ENCODE measurements around the gene NMS.

Gene NMS

GRCh38 chr2:100485396-100485795, 15.1 kb downstream of the NMS start:
- DNase-seq, result no peak

DNA sequence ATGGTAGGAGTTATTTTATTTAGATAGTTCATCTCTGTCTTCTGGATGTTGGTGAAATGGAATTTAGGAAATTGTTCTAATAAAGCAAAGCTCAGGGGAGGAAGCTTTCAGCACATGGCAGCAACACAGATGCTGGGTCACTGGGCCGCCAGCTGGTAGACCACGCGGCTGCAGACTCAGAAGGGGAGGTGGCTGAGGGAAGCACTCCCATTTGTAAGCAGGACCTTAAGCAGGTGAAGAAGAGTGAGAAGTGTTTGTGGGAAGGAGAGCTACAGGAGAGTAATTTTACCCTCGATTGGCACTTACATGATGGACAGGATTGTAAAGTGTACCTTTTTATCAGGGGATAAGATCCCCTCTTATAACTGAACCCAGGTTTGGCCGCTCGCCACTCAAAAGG, 24.4 kb downstream of the NMS start:
- DNase-seq, result no peak

GRCh38 chr2:100502782-100503181, 32.5 kb downstream of the NMS start:
- no peak for DNase-seq

DNA sequence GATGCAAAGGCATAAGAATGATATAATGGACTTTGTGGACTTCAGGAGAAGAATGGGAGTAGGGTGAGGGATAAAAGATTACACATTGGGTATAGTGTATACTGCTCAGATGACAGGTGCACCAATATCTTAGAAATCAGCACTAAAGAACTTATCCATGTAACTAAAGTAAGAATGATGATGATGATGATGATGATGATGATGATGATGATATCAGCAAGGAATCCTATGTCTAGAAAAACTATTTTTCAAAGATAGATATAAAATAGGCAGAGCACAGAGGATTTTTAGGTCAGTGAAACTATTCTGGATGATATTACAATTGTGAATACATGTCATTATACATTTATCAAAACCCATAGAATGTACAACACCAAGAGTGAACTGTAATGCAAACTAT, 34.3 kb downstream of the NMS start:
- no peak for DNase-seq

DNA sequence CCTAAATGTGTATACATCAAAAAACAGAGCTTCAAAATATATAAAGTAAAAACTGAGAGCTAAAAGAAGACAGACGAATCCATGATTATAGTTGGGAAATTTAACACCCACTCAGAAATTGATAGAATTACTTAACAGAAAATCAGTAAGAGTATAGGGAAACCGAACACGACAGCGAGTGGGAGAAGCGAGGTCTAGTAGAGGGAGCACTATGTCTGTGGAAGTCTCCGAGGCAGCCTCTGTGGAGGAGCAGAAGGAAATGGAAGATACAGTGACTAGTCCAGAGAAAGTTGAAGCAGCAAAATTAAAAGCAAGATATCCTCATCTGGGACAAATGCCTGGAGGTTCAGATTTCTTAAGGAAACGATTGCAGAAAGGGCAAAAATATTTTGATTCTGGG, 38.8 kb downstream of the NMS start:
- DNase-seq, result no peak

DNA sequence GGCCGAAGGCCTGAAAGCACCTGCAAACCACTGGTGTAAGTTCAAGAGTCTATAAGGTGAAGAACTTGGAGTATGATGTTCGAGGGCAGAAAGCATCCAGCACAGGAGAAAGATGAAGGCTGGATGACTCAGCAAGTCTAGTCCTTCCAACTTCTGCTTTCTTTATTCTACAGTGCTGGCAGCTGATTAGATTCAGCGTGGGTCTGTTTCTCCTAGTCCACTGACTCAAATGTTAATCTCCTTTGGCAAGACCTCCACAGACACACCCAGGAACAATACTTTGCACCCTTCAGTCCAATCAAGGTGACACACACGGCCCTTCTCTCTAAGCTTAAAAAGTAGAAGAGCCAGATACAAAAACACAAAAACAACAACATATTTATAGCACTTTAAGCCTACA, 43.4 kb downstream of the NMS start:
- no peak for DNase-seq

DNA sequence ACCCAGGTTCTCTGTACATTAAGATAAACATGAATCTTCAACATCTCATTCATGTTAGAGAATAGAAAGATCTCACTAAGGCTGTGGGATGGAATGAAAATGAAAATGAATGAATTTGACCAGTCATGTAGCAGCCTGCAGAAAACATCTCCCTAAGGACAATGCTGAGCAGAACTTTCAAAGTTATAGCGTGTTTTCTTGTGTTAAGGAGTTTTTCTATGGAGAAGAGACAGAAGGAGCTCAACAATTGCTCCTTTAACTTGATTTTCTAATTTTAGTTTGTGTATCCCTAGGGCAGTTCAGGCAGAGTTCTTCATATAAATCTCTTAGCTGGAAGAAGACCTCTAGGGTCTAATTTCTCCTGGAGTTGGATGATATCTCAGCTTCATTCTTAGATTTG, 47.3 kb downstream of the NMS start:
- no peak for DNase-seq

DNA sequence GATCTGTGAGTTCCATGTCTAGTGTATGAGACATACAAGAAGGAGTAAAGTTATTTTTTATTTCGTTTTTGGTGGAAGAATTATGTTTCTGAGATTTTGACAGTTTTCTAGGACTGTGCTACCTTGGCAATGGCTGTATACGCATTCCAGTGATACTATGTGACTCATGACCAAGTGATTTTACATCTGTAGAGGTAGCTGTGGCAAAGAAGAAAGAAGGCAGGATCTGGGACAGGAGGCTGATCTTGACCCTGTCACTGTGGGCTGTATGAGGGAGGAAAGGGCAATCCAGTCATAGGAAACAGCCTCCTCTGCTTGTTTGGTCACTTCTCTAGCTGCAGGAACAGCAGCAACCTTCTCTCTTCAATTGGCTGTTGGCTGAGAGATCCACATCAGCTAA, 48.5 kb downstream of the NMS start:
- DNase-seq, result no peak

DNA sequence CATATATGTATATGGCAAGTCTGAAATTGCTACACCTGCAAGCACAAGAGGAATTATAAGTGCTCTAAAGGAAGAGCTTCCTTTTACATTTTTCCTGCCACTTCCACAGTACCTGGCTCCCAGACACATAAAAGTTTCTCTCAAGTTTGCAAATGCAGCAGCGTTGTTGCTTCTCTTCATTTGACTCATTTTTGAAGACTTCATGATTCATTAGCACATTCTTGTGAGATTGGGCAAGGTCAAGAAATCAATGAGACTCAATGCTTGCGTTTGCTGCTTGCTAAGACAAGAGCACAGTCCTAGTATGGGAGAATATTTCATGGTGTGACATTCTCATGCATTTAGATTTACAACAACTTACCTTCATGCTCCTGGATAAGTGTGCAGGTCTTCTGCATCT, 49.9 kb downstream of the NMS start:
- DNase-seq, result no peak

DNA sequence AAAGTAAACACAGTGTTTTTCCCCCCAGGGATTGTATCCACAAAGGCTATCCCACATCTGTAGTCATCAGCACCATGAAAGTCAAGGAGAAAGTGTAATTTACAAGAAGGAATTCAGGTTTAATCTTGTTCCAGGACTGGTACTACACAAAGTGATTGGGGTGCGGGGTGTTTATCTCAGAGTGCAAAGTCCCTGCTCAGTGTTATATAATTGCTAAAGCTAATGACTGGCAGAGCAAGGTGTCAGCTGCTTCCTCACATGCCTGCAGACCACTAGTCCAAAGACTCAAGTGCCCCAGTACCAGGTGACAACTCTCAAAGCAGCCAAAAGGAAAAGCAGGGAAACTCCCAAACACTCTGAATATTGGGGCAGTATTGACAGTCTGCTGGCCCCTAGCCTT, 52.1 kb downstream of the NMS start:
- DNase-seq, result no peak

DNA sequence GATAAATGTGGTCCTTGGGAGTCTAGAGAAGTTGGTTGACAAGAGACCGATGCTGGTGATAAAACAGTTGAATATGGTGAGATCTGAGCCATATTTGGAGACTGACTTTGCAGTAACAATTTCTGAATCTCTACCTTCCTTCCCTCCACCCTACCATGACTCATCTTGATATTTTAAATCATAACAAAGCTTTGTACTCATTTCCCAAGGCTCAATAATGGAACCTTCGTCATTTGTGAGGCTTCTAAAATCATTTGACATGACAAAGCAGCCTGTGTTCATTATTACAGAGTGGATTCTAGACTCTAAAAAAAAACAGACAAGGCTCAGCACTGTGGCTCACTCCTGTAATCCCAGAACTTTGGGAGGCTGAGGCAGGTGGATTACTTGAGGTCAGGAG, 54.0 kb downstream of the NMS start:
- no peak for DNase-seq

DNA sequence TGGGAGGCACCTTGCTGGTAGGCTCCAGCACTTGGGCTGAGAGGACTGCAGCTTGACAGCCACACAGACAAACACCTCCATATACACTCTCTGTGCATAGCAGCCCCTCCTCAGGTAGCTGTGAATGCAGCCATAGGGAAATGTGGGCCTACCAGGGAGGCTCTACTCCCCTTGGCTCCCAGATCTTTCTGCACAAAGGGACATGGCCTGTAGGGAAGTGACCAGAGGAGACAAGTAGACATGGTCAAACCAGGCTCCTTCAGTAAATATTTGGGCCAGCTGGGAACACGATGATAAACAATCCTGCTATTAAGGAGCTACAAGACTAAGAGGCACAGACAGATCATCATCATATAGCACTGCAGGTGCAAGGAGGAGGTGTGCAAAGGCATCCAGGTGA, 56.6 kb downstream of the NMS start:
- no peak for DNase-seq

DNA sequence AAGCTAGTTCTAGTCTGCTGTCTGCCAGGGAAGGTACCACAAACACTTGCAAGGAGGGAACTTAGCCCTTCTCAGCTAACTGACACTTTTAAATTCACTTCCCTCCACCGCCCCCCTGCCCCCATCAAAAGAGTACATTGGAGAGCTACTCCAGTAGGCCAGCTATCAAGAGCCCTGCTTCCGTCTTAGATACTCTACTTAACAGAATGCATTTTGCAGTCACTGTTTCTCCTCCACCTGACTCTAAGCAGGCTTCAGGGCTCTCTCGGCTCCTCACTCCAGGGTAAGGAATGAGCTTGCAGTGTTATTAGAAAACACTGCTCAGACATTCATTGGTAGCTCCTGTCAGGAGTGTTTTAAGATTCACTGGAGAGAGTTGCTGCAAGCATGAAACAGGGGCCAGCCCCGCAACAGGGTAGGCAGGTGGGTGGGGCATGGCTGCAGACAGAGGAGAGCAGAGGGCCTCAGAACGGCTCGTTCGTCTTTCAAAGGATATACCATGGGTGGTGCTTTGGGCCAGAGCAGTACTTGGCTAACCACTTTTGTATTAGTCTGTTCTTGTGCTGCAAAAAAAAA, 57.2 kb downstream of the NMS start:
- no peak for DNase-seq

- DNase-seq, result no peak
These were observed 58.9 kb downstream of the NMS start for GRCh38 chr2:100529176-100529575.

DNA sequence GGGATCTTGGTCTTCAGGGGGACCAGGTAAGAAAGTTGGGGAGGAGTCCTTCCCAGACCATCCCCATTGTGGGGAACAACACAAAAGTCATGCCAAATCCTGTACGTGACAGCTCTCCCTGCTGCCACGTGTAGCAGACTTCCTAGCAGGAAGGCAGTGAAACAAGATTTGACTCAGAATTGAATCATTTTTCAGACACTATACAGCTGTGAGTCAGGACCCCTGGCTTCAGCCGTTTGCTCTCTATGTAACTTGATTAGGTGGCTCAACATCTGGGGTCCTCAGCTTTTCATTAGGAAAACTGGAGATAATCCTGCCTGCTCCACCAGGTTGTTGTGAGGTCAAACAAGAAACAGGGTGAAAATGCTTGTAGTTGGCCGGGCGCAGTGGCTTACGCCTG, 59.6 kb downstream of the NMS start:
- no peak for DNase-seq

All from cortex of kidney (tissue), 1 donor.